Osteocyte (in vitro differentiated cells): Measurements from ENCODE around the gene KLKB1. TPM values are rescaled to one million over a fixed set of nuclear protein-coding genes. Genes with fewer than 3 reads are reported as not detected.
A peak's percentile ranks its signal among the peaks of the same experiment; 100 is the strongest.

ENCODE experiments used
- DNase-seq: peaks from one replicate; pipeline ENCODE4 v3.0.0; 2021; ENCODE audit warnings: mixed read lengths; ENCODE audit not compliant: unreplicated experiment; ENCODE audit errors: extremely low spot score
- H3K27ac Mint-ChIP-seq: one replicate; pipeline ENCODE4 v1.8.0; 2021; ENCODE audit warnings: mild to moderate bottlenecking, mixed read lengths; ENCODE audit not compliant: unreplicated experiment
- H3K27me3 Mint-ChIP-seq: one replicate; pipeline ENCODE4 v1.8.0; 2021; ENCODE audit warnings: mixed read lengths; ENCODE audit not compliant: unreplicated experiment
- H3K36me3 Mint-ChIP-seq: one replicate; pipeline ENCODE4 v1.8.0; 2021; ENCODE audit warnings: mixed read lengths; ENCODE audit not compliant: unreplicated experiment
- H3K4me1 Mint-ChIP-seq: one replicate; pipeline ENCODE4 v1.8.0; 2021; ENCODE audit warnings: mixed read lengths; ENCODE audit not compliant: unreplicated experiment
- H3K4me3 Mint-ChIP-seq: one replicate; pipeline ENCODE4 v1.8.0; 2021; ENCODE audit warnings: mild to moderate bottlenecking, moderate library complexity, mixed read lengths; ENCODE audit not compliant: unreplicated experiment
- H3K9me3 Mint-ChIP-seq: one replicate; pipeline ENCODE4 v1.8.0; 2021; ENCODE audit warnings: mixed read lengths; ENCODE audit not compliant: unreplicated experiment
- total RNA-seq: library from RNA; stranded (reverse); gene quantifications from 2 replicates; pipeline ENCODE4 v1.2.1, GENCODE V29; 2021
- TF ChIP-seq, protein P1 (sequence below): fragments of 200-600 bp; sonication (generic); IDR thresholded peaks from 2 replicates; pipeline ENCODE4 v1.5.0; 2021; ENCODE audit warnings: antibody characterized with exemption, mild to moderate bottlenecking, moderate library complexity

KLKB1 gene
- total RNA-seq, 1 donor from 2014 or later: 0.43 TPM

DNA sequence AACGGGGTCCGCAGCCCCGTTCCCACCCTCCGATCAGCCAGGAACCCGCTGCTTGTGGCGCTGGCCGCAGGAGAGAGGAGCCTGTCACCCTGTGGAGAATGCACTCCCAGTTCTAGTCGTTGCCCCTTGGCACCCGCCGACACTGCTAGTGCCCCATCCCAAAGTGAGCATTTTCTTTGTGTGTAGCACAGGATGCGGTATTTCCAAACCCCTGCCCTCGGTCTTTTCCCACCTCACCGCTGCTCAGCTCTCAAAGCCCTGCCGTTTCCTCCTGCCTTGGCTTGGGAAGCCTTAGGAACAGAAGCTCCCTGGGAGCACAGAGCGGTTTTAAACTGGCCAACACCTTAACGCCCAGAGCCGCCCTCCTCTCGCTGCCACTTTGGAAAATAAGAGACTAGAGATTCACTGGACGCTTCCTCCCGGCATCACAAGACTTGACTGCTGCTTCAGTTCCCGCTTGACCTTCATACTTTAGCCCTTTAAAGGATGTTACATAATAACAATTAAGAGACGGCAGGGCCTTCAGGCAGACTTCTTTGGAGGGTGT is 35.2 kb upstream of the KLKB1 start:
- Mint-ChIP-seq H3K9me3 (no peaks in the 10 kb centered on the region), H3K36me3 (peaks cover 17% of the 10 kb centered on the region), H3K27me3 (no peaks in the 10 kb centered on the region), H3K4me1 (peaks cover 24% of the 10 kb centered on the region), H3K4me3 (peak overlapping the region; percentile 85), H3K27ac (peak overlapping the region; percentile 90)
- TF ChIP-seq, protein P1, sequence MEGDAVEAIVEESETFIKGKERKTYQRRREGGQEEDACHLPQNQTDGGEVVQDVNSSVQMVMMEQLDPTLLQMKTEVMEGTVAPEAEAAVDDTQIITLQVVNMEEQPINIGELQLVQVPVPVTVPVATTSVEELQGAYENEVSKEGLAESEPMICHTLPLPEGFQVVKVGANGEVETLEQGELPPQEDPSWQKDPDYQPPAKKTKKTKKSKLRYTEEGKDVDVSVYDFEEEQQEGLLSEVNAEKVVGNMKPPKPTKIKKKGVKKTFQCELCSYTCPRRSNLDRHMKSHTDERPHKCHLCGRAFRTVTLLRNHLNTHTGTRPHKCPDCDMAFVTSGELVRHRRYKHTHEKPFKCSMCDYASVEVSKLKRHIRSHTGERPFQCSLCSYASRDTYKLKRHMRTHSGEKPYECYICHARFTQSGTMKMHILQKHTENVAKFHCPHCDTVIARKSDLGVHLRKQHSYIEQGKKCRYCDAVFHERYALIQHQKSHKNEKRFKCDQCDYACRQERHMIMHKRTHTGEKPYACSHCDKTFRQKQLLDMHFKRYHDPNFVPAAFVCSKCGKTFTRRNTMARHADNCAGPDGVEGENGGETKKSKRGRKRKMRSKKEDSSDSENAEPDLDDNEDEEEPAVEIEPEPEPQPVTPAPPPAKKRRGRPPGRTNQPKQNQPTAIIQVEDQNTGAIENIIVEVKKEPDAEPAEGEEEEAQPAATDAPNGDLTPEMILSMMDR: no peak
- no peak for DNase-seq

DNA sequence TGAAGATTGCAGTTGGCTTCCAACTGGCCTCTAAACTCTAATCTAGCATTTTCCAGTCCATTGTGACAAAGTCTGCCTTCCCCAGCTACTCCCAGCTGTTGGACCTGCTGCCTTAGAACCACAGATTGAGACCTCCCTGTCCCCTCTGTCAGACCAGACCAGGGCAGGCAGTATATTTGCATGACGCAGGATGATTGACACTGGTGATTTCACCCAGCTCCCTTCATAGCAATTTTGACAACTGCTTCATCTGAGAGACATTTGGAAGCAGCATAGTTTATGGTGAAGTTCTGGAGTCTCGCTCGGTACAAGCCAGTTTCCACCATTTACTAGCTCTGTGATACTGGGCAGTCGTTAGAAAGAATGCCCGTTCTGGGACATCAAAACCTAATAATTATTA is 33.5 kb upstream of the KLKB1 start:
- Mint-ChIP-seq H3K4me3 (no peak overlapping the region), H3K36me3 (peaks cover 21% of the 10 kb centered on the region), H3K27ac (no peak overlapping the region), H3K4me1 (peaks cover 24% of the 10 kb centered on the region), H3K27me3 (no peaks in the 10 kb centered on the region), H3K9me3 (no peaks in the 10 kb centered on the region)
- TF ChIP-seq, protein P1: no peak
- DNase-seq: no peak

DNA sequence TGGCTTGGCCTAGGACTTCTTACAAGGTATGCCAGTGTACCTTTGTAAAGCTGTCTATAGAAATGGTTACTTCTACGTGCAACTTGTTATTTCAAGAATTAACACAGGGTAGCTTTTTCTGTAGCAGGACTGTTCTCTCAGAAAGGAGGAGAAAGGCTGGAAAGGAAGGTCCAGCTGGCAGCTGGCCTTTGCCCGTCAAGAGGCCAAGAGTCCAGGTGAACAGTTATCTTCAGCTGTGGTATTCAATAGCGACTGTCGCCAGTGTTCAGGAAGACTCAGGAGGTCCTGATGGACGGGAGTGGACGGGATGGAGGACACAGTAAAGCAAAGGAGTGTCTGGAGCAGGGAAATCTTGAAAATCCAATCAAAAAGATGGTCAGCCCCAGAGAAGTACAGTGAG is 31.2 kb upstream of the KLKB1 start:
- no peak for DNase-seq
- no peaks in the 10 kb centered on the region for H3K9me3 Mint-ChIP-seq
- peaks cover 21% of the 10 kb centered on the region for H3K36me3 Mint-ChIP-seq
- H3K27ac Mint-ChIP-seq: no peak overlapping the region
- H3K27me3 Mint-ChIP-seq: no peaks in the 10 kb centered on the region
- TF ChIP-seq, protein P1: no peak
- H3K4me1 Mint-ChIP-seq: peaks cover 12% of the 10 kb centered on the region
- H3K4me3 Mint-ChIP-seq: no peak overlapping the region

DNA sequence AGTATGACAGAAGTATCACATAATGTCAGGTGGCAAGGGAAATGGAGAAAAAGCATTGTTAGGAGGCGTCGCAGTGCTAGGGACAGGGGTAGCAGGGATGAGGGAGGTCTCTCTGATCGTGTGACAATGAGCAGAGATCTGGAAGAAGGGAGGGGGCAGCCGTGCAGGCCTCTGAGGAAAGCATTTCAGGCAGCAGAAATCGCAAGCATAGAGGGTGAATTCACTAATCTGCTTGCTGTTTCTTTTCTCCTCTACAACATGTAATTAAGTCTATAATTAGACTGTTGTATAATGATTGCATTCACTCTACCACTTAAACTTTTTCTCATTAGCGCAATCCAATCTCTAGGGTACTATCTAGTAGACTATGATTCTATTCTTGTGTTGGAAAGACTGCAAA is 26.8 kb upstream of the KLKB1 start:
- DNase-seq: no peak
- Mint-ChIP-seq H3K36me3 (peaks cover 20% of the 10 kb centered on the region), H3K4me3 (no peak overlapping the region), H3K4me1 (no peaks in the 10 kb centered on the region), H3K9me3 (no peaks in the 10 kb centered on the region), H3K27ac (no peak overlapping the region), H3K27me3 (no peaks in the 10 kb centered on the region)
- TF ChIP-seq, protein P1: no peak

DNA sequence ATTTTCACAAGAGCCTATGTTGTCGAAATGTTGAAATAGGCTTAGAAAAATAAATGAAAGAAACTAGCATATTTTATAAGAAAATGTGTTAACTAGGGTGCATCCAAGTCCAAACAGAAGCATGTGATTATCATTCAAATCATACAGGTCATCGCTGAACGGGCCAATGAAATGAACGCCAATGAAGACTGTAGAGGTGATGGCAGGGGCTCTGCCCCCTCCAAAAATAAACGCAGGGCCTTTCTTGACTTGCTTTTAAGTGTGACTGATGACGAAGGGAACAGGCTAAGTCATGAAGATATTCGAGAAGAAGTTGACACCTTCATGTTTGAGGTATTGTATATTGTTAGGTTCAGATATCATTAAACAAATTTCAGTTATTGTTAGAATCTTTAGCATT is 26.3 kb upstream of the KLKB1 start:
- no peak overlapping the region for H3K4me3 Mint-ChIP-seq
- H3K9me3 Mint-ChIP-seq: no peaks in the 10 kb centered on the region
- no peak for DNase-seq
- no peak overlapping the region for H3K27ac Mint-ChIP-seq
- no peaks in the 10 kb centered on the region for H3K4me1 Mint-ChIP-seq
- H3K36me3 Mint-ChIP-seq: peaks cover 15% of the 10 kb centered on the region
- TF ChIP-seq, protein P1: no peak
- no peaks in the 10 kb centered on the region for H3K27me3 Mint-ChIP-seq
